Peyer's patch (tissue), 4 donors: ENCODE measurements around the gene BLM. TPM values are rescaled to one million over a fixed set of nuclear protein-coding genes. Genes with fewer than 3 reads are reported as not detected.
"Not testable (repeated sequence)": the region's sequence is repeated elsewhere in the genome, so short reads cannot be mapped to it uniquely, and the experiment has no call there.

Experiments
- DNase-seq, 3 donors: peaks; one replicate each; pipeline ENCODE4 v3.0.0-alpha.2; 2017 to 2019
- H3K27ac ChIP-seq, 4 donors: fragments of 200-600 bp; sonication (generic); one replicate each; pipeline ENCODE4 v1.5.1; 2016 to 2019
- H3K27me3 ChIP-seq, 2 donors: fragments of 200-600 bp; sonication (generic); one replicate each; pipeline ENCODE4 v1.5.1; 2019
- H3K36me3 ChIP-seq, 3 donors: fragments of 200-600 bp; sonication (generic); one replicate each; pipeline ENCODE4 v1.5.1; 2016 to 2019
- H3K4me1 ChIP-seq, 4 donors: fragments of 200-600 bp; sonication (generic); one replicate each; pipeline ENCODE4 v1.5.1; 2016 to 2019
- H3K4me3 ChIP-seq, 4 donors: fragments of 200-600 bp; sonication (generic); 1 replicate in 3 of 4; 2 replicates in 1 of 4; pipeline ENCODE4 v1.5.1; 2016 to 2019; ENCODE audit warnings: mild to moderate bottlenecking in 1 of 4
- H3K9me3 ChIP-seq, 4 donors: fragments of 200-600 bp; sonication (generic); one replicate each; pipeline ENCODE4 v1.5.1; 2016 to 2019; ENCODE audit warnings: mild to moderate bottlenecking in 1 of 4
- CTCF ChIP-seq, 6 experiments: fragments of 450-650 bp in 4 of 6; fragments of 200-600 bp in 2 of 6; sonication (generic) in 1 of 6; IDR thresholded peaks; one replicate each; pipeline ENCODE4 v1.5.1; 2017 to 2019; ENCODE audit warnings: antibody characterized with exemption in 6 of 6, mild to moderate bottlenecking in 3 of 6, moderate library complexity in 1 of 6
- POLR2A ChIP-seq, 2 donors: fragments of 450-650 bp; IDR thresholded peaks; one replicate each; pipeline ENCODE4 v1.5.1; 2017; ENCODE audit warnings: antibody characterized with exemption in 2 of 2, mild to moderate bottlenecking in 2 of 2, moderate library complexity in 2 of 2
- total RNA-seq, 4 donors: library from RNA; depleted of rRNA; stranded (reverse); fragments of >200 nt; gene quantifications; one replicate each; pipeline ENCODE4 v1.1.0, GENCODE V29; 2016

BLM gene
- total RNA-seq, 4 donors from 2014 or later = 0.94 to 8.4 (median 4.2) TPM

DNA sequence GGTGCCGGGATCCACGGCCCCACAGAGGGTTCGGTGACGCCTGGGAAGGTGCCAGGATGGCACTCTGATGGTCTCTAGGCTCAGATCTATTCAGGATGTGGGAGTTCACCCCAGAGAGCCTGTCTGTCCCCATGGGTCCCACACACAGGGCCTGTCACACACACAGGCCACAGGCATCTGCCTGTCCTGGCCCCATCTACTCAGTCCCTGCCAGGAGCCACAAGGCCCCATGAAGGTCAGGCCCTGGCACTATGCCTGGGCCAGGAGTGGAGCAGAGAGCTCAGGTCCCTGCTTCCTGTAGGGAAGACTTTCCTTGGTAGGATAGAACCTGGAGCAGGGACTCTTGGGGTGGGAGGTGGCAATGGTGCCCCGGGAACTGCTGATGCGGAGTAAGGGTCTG, 102.2 kb downstream of the BLM start:
- Histone ChIP-seq H3K27me3 (no peaks in the 10 kb centered on the region), H3K27ac (no peak overlapping the region), H3K4me3 (no peak overlapping the region), H3K36me3 (no peaks in the 10 kb centered on the region), H3K4me1 (peaks cover 4 to 32% (median 12%) of the 10 kb centered on the region in 4 donors), H3K9me3 (no peaks in the 10 kb centered on the region)
- no peak for DNase-seq
- no peak for TF ChIP-seq CTCF (IDR thresholded peaks at IDR 0.05)
- TF ChIP-seq POLR2A (IDR thresholded peaks at IDR 0.05) = no peak

GRCh38 chr15:90819850-90820249, 102.7 kb downstream of the BLM start:
- no peak for DNase-seq
- Histone ChIP-seq H3K27me3 (no peaks in the 10 kb centered on the region), H3K9me3 (no peaks in the 10 kb centered on the region), H3K4me1 (peaks cover 4 to 29% (median 12%) of the 10 kb centered on the region in 4 donors), H3K36me3 (no peaks in the 10 kb centered on the region), H3K4me3 (no peak overlapping the region), H3K27ac (no peak overlapping the region)
- no peak for TF ChIP-seq CTCF (IDR thresholded peaks at IDR 0.05)
- no peak for TF ChIP-seq POLR2A (IDR thresholded peaks at IDR 0.05)

GRCh38 chr15:90820481-90820880, 103.3 kb downstream of the BLM start:
- no peak overlapping the region for H3K4me3 ChIP-seq
- TF ChIP-seq POLR2A (IDR thresholded peaks at IDR 0.05) (no peak), CTCF (IDR thresholded peaks at IDR 0.05) (no peak)
- no peak overlapping the region for H3K27ac ChIP-seq
- no peak for DNase-seq
- peaks cover 4 to 28% (median 12%) of the 10 kb centered on the region in 4 donors for H3K4me1 ChIP-seq
- no peaks in the 10 kb centered on the region for H3K36me3 ChIP-seq
- no peaks in the 10 kb centered on the region for H3K27me3 ChIP-seq
- no peaks in the 10 kb centered on the region for H3K9me3 ChIP-seq

DNA sequence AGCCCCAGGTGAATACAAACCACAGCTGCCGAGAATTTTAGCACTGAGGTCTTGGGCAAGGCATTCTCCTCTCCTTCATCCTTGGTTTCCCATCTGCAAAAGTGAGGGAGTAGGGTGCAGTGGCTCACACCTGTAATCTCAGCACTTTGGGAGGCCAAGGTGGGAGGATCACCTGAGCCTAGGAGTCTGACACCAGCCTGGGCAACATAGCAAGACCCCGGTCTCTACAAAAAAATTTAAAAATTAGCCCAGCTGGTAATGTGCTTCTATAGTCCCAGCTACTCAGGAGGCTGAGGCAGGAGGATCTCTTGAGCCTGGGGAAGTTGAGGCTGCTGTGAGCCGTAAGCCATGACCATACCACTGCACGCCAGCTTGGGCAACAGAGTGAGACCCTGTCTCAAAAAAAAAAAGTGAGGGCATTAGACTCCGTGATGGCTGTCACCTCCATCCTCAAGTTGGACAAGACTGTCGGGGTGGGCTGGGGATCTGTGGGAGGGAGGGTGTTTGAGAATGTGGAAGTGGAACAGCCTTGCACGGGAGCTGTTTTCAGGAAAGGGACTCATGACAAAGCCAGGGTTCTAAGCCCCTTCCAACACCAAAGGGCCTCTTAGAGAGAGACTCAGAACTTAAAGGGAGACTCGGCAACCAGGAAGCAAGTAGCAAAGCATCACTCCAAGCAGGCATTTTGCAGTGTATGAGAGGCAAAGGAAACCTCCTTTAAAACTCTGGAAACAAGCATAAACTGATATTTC, 105.2 kb downstream of the BLM start:
- TF ChIP-seq POLR2A (IDR thresholded peaks at IDR 0.05) (no peak), CTCF (IDR thresholded peaks at IDR 0.05) (no peak)
- no peak overlapping the region for H3K27ac ChIP-seq
- H3K4me3 ChIP-seq = no peak overlapping the region
- H3K36me3 ChIP-seq = no peaks in the 10 kb centered on the region
- no peaks in the 10 kb centered on the region for H3K9me3 ChIP-seq
- peak in 1 of 3 donors; percentile 25 for DNase-seq
- H3K4me1 ChIP-seq = peaks cover 4 to 21% (median 11%) of the 10 kb centered on the region in 4 donors
- H3K27me3 ChIP-seq = no peaks in the 10 kb centered on the region

- no peaks in the 10 kb centered on the region for H3K9me3 ChIP-seq
- H3K27me3 ChIP-seq = no peaks in the 10 kb centered on the region
- H3K27ac ChIP-seq = peak overlapping the region in 3 of 4 donors; percentile 27 to 88 (median 79)
- no peaks in the 10 kb centered on the region for H3K36me3 ChIP-seq
- no peak overlapping the region for H3K4me3 ChIP-seq
- peak in 2 of 3 donors; percentile 74 to 87 for DNase-seq
- TF ChIP-seq CTCF (IDR thresholded peaks at IDR 0.05) (no peak), POLR2A (IDR thresholded peaks at IDR 0.05) (peak; percentile 50 to 53)
- H3K4me1 ChIP-seq = peaks cover 0 to 16% (median 3%) of the 10 kb centered on the region in 4 donors
These were observed 106.4 kb downstream of the BLM start for GRCh38 chr15:90823455-90823974.

GRCh38 chr15:90825115-90825899, 108.2 kb downstream of the BLM start:
- H3K4me1 ChIP-seq = peaks cover 0 to 11% (median 2%) of the 10 kb centered on the region in 4 donors
- not testable (repeated sequence) for H3K27me3 ChIP-seq, H3K9me3 ChIP-seq, H3K27ac ChIP-seq, H3K36me3 ChIP-seq, DNase-seq, H3K4me3 ChIP-seq

- H3K36me3 ChIP-seq, H3K27ac ChIP-seq, DNase-seq, H3K27me3 ChIP-seq, H3K9me3 ChIP-seq, H3K4me3 ChIP-seq: not testable (repeated sequence)
- H3K4me1 ChIP-seq = peaks cover 0 to 11% (median 2%) of the 10 kb centered on the region in 4 donors
These were observed 109.2 kb downstream of the BLM start for GRCh38 chr15:90826206-90826885.
